GM19328 (cell line): ENCODE data around the gene PLPP1.
"Not testable (repeated sequence)": the region's sequence is repeated elsewhere in the genome, so short reads cannot be mapped to it uniquely, and the experiment has no call there.

ENCODE experiments used
- ATAC-seq: cut with Tn5 transposase; IDR thresholded peaks from one replicate; pipeline ENCODE4 v1.9.1; 2021; ENCODE audit warnings: mild to moderate bottlenecking, moderate library complexity; ENCODE audit not compliant: unreplicated experiment

Gene PLPP1

GRCh38 chr5:55507574-55507973 is 27.2 kb downstream of the PLPP1 start:
- ATAC-seq, result no peak

- not testable (repeated sequence) for ATAC-seq
Measured at GRCh38 chr5:55505711-55506110, 29.1 kb downstream of the PLPP1 start.

- not testable (repeated sequence) for ATAC-seq
Measured at GRCh38 chr5:55503917-55504316, 30.8 kb downstream of the PLPP1 start.

- ATAC-seq, result no peak
Measured at GRCh38 chr5:55502759-55503158, 32.0 kb downstream of the PLPP1 start.

GRCh38 chr5:55498457-55498856 is 36.3 kb downstream of the PLPP1 start:
- ATAC-seq, result no peak

- ATAC-seq, result no peak
Measured at GRCh38 chr5:55497712-55498111, 37.1 kb downstream of the PLPP1 start.

DNA sequence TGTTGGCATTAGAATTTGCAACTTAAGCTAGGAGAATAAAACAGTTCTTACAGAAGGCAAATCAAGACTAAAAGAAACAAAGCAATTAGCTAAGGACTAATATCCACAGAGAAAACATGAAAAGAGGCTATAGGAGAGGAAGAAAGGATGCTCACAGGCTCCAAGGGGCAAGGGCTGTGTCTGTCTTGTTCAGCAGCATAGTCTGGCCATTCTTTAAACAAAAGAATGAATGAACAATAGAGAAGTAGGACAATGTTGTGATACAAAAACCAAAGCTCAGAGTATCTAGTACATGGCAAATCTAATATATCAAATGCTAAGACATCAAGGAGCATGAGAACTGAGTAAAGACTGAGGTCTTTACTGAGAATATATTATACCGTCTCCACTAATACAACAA is 39.5 kb downstream of the PLPP1 start:
- no peak for ATAC-seq

DNA sequence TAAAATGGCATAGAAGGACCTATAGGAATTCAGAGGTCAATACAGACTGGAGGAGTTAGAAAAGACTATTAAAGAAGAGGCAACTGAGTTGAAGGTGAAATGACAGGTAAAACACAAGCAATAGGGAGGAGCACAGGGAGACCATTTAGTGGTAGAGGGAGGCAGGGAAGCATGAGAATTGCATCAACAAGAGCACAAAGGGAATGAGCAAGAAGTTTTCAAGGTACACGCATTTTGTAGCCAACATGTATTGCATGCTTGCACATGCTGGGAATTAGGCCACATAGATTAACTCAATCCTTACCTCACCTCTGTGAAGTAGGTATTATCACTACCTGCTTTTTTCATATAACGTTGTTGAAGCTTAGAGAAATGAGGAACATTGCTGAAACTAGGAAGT is 42.3 kb downstream of the PLPP1 start:
- no peak for ATAC-seq

- no peak for ATAC-seq
Measured at GRCh38 chr5:55485073-55485472, 49.7 kb downstream of the PLPP1 start.

DNA sequence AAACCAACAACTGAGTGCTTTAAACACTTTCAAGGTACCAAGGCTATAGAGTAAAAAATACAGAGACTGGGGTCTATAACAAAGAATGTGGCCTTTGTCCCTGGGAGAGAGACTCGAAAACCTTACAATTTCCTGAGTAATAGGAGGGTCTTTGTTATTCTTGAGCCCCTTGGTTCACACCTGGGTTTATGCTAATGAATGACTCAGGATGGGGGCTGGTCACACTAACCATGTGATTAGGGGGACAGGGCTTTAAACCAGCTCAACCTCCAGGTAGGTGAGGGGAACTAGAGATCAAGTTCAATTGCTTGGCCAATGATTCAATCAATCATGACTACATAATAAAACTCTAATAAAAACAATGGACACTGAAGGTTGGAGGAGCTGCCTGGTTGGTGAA is 50.2 kb downstream of the PLPP1 start:
- ATAC-seq, result no peak

DNA sequence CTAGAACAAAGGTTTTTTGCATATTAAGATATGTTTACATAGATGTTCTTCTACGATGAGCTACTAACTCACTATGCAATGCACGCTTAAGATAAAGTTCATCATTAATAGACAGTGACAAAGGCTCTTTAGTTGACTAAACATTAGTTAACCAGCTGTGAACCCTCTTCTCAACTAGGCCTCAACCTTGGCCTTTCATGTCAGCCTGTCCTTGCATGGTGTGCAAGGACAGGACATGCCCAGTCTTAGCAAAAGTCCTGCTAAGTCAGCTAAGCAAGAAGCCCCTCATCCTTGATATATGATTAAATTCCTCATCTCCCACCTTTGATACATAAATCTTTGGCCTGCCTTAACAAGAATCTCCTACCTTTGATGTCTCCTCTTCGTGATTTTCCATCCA is 50.9 kb downstream of the PLPP1 start:
- no peak for ATAC-seq

DNA sequence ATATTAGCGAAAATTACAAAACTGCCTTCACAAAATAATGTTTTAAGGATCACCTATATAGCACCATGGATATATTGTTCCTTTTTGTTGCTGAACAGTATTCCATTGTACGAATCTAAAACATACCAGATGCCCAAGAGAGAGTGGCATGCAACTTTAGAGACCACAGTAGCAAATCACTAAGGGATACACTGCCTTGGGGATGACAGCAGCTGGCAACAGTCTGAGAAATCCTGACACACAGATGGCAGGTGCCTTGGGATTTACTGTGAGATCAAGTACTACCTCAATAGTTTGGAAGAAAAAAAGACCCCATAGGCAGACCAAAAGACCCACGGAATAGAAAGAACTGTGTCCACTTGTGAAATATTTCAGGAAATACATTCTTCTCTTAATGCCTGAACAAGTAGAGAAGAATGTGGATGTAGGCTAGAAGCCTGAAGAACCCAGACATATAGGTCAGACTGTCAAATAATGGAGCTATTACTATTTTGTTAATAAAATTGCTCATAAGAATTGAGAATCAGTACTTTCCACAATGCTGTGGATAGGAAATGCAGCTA is 53.4 kb downstream of the PLPP1 start:
- no peak for ATAC-seq

GRCh38 chr5:55480781-55481180 is 54.0 kb downstream of the PLPP1 start:
- no peak for ATAC-seq

- ATAC-seq, result no peak
Measured at GRCh38 chr5:55472642-55473041, 62.1 kb downstream of the PLPP1 start.

GRCh38 chr5:55471468-55471867 is 63.3 kb downstream of the PLPP1 start:
- no peak for ATAC-seq

- no peak for ATAC-seq
Measured at GRCh38 chr5:55470282-55470681, 64.5 kb downstream of the PLPP1 start.

DNA sequence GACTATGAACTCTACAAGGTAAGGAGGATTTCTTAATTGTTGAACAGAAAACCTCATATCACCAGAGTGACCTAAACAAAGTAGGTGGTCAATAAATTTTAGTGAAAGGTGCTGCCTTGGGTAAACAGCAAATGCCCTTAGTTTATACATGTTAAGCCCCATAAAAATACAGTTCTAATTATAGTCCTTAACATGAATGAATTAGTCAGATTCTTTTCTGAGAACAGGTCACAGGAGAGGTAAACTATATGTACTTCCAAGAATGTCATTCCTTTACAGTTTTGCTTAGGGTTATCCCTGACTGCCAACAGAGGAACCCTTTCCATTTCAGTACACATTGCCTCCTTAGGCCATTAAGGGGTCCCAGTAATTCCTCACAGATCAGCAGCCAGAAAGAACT is 64.9 kb downstream of the PLPP1 start:
- no peak for ATAC-seq

DNA sequence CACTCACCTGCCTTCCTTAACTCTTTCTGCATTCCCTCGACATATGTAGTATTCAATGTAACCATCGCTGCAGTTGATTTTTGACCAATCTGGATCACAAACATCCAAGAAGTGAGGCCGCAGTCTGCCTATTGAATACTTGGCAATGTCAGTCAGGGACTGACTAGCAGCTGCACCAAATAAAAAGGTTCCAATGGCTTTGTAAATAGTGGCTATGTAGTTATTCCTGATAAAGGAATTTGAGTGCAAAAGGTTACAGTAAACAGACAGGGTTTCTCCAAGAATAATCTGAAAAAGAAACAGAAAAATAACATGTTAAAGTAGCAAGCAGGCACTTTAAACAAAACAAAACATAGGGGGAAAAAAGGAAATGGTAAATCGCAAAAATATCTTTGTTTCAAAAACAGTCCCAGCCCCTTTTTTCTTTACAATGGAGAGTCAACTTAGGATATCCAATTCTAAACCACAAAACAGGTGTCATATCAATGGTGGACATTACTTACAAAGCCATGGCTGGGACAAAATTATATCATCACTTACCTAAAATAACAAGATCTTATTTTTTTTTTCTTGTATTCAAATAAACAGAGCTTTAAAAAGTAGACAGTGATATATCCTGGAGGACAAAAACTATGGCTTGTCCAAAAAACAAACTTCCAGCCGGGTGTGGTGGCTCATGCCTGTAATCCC is 66.8 kb downstream of the PLPP1 start:
- ATAC-seq, result no peak

GRCh38 chr5:55463613-55464012 is 71.2 kb downstream of the PLPP1 start:
- no peak for ATAC-seq

DNA sequence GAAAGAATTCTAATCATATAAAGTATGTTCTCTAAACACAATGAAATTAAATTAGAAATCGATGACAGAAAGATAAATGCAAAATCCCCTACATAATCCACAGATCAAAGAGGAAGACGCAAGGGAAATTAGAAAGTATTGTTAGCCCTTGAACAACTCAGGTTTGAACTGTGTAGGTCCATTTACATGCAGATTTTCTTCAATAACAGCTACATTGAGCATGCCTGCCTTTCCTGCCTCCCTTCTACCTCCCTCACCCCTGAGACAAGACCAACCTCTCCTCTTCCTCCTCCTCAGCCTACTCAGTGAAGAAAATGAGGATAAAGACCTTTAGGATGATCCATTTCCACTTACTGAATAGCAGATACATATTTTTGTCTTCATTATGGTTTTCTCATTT is 75.2 kb downstream of the PLPP1 start:
- ATAC-seq, result no peak

GRCh38 chr5:55456216-55456895 is 78.4 kb downstream of the PLPP1 start:
- no peak for ATAC-seq

- no peak for ATAC-seq
Measured at GRCh38 chr5:55454282-55454681, 80.5 kb downstream of the PLPP1 start.
